22Rv1 (cell line): ENCODE results near the gene CYSRT1.
A peak's percentile ranks its signal among the peaks of the same experiment; 100 is the strongest.

ENCODE experiments used
- H3K27ac ChIP-seq: fragments of 450-650 bp; 2 replicates; pipeline ENCODE4 v1.5.1; 2017
- CTCF ChIP-seq: fragments of 450-650 bp; IDR thresholded peaks from 2 replicates; pipeline ENCODE4 v1.5.1; 2017; ENCODE audit warnings: mild to moderate bottlenecking
- ZFX ChIP-seq: fragments of 450-650 bp; IDR thresholded peaks from 2 replicates; pipeline ENCODE4 v1.6.1; 2017; ENCODE audit warnings: antibody characterized with exemption, borderline replicate concordance

Gene CYSRT1

GRCh38 chr9:137214620-137215019, 10.4 kb upstream of the CYSRT1 start:
- no peak for TF ChIP-seq ZFX
- no peak for TF ChIP-seq CTCF
- H3K27ac ChIP-seq, result no peak overlapping the region

- no peak for TF ChIP-seq CTCF
- TF ChIP-seq ZFX, result no peak
- H3K27ac ChIP-seq, result no peak overlapping the region
These were observed 9.6 kb upstream of the CYSRT1 start for GRCh38 chr9:137215196-137215986.

- TF ChIP-seq ZFX, result no peak
- peak overlapping the region; percentile 97 for H3K27ac ChIP-seq
These were observed 8.6 kb upstream of the CYSRT1 start for GRCh38 chr9:137216188-137216965.

- H3K27ac ChIP-seq, result peak overlapping the region; percentile 97
These were observed 7.4 kb upstream of the CYSRT1 start for GRCh38 chr9:137217276-137218211.

DNA sequence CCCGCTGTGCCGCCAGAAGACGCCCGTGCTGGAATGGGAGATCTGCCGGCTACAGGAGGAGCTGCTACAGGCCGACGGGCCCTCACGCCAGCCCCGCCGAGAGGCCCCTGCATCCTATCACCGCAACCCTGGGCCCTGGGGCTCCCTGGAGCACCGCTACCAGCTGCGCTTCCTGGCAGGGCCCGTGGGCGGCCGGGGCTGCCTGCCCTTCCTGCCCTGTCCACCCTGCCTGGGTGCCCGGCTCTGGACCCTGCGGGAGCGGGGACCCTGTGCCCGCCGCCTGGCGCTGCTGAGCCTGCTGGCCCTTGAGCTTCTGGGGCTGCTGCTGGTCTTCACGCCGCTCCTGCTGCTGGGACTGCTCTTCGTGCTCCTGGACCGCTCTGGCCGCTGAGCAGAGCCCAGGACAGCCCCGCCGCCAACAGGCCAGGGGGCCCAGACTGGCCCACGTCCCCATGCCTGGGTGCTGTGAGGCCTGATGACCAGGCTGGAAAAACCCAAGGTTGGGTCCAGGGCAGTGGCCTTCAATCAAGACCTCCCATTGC, 6.7 kb upstream of the CYSRT1 start:
- H3K27ac ChIP-seq, result peak overlapping the region; percentile 97

More at GRCh38 chr9:137217276-137218211, 7.4 kb upstream of the CYSRT1 start:
- no peak for TF ChIP-seq ZFX
- peak; percentile 10; the same call in 1 of the 2 replicates for TF ChIP-seq CTCF

DNA sequence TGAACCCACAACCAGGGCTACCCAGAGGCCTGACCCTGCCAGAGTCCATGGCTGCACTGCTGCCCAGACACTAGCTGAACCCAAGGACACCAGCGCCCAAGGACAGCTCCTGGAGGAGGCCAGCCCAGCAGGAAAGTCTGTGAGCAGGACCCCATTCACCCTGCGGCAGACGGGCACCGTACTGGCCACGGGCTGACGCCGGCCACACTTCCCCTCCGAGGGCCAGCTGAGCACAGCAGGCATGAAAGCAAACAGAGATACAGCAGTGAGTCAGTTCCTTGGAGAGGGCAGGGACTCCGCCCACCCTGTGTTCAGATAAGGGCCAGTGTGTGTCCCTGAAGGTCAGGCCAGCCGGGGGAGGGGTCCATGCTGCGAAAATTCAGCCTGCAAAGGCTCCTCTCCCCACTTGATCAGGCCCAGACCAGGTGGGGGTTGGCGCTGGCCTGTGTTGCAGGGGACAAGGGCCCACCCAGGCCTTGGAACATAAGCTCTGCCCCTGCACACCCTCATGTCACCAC, 6.2 kb upstream of the CYSRT1 start:
- peak overlapping the region; percentile 97 for H3K27ac ChIP-seq
- TF ChIP-seq ZFX (no peak), CTCF (no peak)

More for the DNA sequence above, 6.7 kb upstream of the CYSRT1 start:
- no peak; the same call in 1 of the 2 replicates for TF ChIP-seq CTCF
- TF ChIP-seq ZFX, result no peak
